Colonic mucosa (tissue), 4 donors: ENCODE measurements around the gene EFCAB6. TPM values are rescaled to one million over a fixed set of nuclear protein-coding genes. Genes with fewer than 3 reads are reported as not detected.

Experiments
- DNase-seq: peaks from one replicate; pipeline ENCODE4 v3.0.0-alpha.2; 2020
- H3K27ac ChIP-seq: fragments of 200-600 bp; one replicate; pipeline ENCODE4 v1.8.0; 2021
- H3K27me3 ChIP-seq: fragments of 200-600 bp; one replicate; pipeline ENCODE4 v1.8.0; 2021
- H3K36me3 ChIP-seq: fragments of 200-600 bp; one replicate; pipeline ENCODE4 v1.8.0; 2021
- H3K4me1 ChIP-seq: fragments of 200-600 bp; one replicate; pipeline ENCODE4 v1.8.0; 2021; ENCODE audit warnings: mild to moderate bottlenecking
- H3K4me3 ChIP-seq: fragments of 200-600 bp; one replicate; pipeline ENCODE4 v1.8.0; 2021
- H3K9ac ChIP-seq, 2 donors: one replicate each; pipeline ENCODE4 v1.7.0; 2013; ENCODE audit warnings: control low read depth in 2 of 2, low read depth in 2 of 2, low read length in 2 of 2
- H3K9me3 ChIP-seq: fragments of 200-600 bp; one replicate; pipeline ENCODE4 v1.8.0; 2021
- intact Hi-C: fragments of 100-400 bp; cut with DNase I; formaldehyde crosslinking; loops from one replicate; pipeline ENCODE4 v1.14.1; 2022
- total RNA-seq, 2 donors: library from RNA; stranded (reverse); fragmentation: NEBNext Ultra II Directional in 1 of 2; extraction: Animal tissue kit (Norgen Biotek cat#: 25700) in 1 of 2; gene quantifications; one replicate each; pipeline ENCODE4 v1.2.1, GENCODE V29; 2021
- TF ChIP-seq, protein P1 (sequence below): fragments of 200-600 bp; IDR thresholded peaks from one replicate; pipeline ENCODE4 v1.8.0; 2022; ENCODE audit warnings: antibody characterized with exemption, mild to moderate bottlenecking
- donor health status: healthy.
- donor health status: DM: no; HTN: no; CAD: no.
- donor health status: DM: no; HTN: no; CAD: no.

EFCAB6 gene
- total RNA-seq, 2 donors from 2014 or later = 0.35 to 0.80 TPM

DNA sequence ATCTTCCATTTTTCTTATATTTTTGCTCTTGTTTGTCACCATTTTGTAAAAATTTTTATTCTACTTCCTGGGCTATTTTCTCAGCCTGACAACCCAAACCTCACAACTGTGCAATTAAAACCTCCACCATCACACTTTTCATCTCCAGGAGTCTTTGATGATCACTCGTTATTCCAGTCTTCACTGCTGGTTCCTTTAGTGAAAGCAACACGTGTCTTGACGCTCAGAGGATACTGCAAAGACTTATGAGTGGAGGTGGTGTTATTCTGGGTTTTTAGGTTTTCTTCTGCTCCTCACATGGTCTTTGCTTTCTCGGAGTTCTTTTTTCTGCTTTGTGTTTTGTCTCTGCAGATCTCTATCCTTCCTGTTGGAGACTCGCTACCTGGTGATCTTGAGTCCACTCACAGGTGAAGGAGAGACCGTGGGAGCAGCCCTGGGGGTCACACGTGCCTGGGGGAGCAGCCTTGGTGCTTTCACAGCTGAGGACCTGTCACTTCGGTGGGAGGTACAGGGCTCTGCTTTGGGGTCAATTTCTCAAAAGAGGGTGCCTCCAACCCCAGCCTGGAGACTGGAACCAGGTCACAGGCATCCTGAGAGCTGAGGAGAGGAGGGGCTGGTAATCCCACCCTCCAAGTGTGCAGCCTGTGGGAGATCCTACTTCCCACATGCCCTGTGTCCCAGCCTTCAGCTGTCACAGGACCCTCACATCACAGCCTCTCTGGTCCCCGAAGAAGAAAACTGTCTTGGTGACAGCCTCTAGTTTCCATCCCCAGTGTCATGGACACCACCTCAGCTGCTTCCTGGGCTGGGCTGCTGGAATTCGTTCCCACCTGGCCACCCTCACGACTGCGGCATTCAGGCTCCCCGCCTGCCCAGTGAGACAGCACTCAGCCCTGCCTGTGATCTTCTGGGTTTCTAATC, 39.2 kb upstream of the EFCAB6 start:
- no peaks in the 10 kb centered on the region for H3K27me3 ChIP-seq
- no peak overlapping the region for H3K4me3 ChIP-seq
- no peak for DNase-seq
- H3K36me3 ChIP-seq = no peaks in the 10 kb centered on the region
- no peak overlapping the region for H3K27ac ChIP-seq
- no peaks in the 10 kb centered on the region for H3K4me1 ChIP-seq
- intact Hi-C loops = no loop called here
- TF ChIP-seq, protein P1, sequence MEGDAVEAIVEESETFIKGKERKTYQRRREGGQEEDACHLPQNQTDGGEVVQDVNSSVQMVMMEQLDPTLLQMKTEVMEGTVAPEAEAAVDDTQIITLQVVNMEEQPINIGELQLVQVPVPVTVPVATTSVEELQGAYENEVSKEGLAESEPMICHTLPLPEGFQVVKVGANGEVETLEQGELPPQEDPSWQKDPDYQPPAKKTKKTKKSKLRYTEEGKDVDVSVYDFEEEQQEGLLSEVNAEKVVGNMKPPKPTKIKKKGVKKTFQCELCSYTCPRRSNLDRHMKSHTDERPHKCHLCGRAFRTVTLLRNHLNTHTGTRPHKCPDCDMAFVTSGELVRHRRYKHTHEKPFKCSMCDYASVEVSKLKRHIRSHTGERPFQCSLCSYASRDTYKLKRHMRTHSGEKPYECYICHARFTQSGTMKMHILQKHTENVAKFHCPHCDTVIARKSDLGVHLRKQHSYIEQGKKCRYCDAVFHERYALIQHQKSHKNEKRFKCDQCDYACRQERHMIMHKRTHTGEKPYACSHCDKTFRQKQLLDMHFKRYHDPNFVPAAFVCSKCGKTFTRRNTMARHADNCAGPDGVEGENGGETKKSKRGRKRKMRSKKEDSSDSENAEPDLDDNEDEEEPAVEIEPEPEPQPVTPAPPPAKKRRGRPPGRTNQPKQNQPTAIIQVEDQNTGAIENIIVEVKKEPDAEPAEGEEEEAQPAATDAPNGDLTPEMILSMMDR = no peak
- no peak overlapping the region for H3K9ac ChIP-seq
- H3K9me3 ChIP-seq = no peaks in the 10 kb centered on the region

DNA sequence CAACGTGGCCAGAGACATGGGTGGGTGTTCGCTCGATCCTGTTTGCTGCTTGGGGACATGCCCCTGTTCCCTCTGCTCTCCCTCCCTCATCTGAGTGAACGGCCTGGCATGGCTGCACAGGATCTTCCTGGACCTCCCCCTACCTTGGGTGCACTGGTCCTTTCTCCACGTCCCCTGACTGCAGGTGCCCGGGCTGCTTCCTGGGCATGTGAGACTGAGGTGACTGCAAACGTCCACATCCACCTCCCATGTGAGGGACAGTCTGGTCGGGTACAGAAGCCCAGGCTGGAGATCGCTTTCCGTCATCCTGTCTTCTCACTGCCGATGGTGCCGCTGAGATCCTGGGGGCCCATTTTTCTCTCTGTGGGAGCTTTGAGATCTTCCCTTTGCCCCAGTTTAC, 38.4 kb upstream of the EFCAB6 start:
- Histone ChIP-seq H3K36me3 (no peaks in the 10 kb centered on the region), H3K9me3 (no peaks in the 10 kb centered on the region), H3K4me1 (no peaks in the 10 kb centered on the region), H3K9ac (no peak overlapping the region), H3K27me3 (no peaks in the 10 kb centered on the region), H3K4me3 (no peak overlapping the region), H3K27ac (no peak overlapping the region)
- no peak for DNase-seq
- TF ChIP-seq, protein P1 = no peak
- intact Hi-C loops = no loop called here

- no peak for DNase-seq
These were observed 37.6 kb upstream of the EFCAB6 start for GRCh38 chr22:43849731-43850130.

GRCh38 chr22:43848366-43849171, 36.5 kb upstream of the EFCAB6 start:
- intact Hi-C loops = loop anchor here (10.0 kb wide), 1 partner anchor 56 kb away; no protein-coding TSS in a partner anchor
- Histone ChIP-seq H3K36me3 (no peaks in the 10 kb centered on the region), H3K9ac (no peak overlapping the region), H3K4me1 (no peaks in the 10 kb centered on the region), H3K4me3 (no peak overlapping the region), H3K27ac (no peak overlapping the region), H3K27me3 (no peaks in the 10 kb centered on the region), H3K9me3 (no peaks in the 10 kb centered on the region)
- DNase-seq = no peak
- TF ChIP-seq, protein P1 = no peak

More at GRCh38 chr22:43849731-43850130, 37.6 kb upstream of the EFCAB6 start:
- H3K36me3 ChIP-seq = no peaks in the 10 kb centered on the region
- TF ChIP-seq, protein P1 = no peak
- H3K27me3 ChIP-seq = no peaks in the 10 kb centered on the region
- no peak overlapping the region for H3K9ac ChIP-seq
- H3K9me3 ChIP-seq = no peaks in the 10 kb centered on the region
- no peaks in the 10 kb centered on the region for H3K4me1 ChIP-seq
- no peak overlapping the region for H3K27ac ChIP-seq
- no peak overlapping the region for H3K4me3 ChIP-seq
- intact Hi-C loops = loop anchor here (10.0 kb wide), 1 partner anchor 55 kb away; no protein-coding TSS in a partner anchor
